HEK293T (cell line): Measurements from ENCODE around the gene PIAS1.

Experiments used
- CTCF ChIA-PET: fragments of 350-600 bp; formaldehyde crosslinking; extraction: SDS; loops from one replicate; lab custom pipeline; 2021; ENCODE audit warnings: antibody characterized with exemption, inconsistent platforms; lab: Yijun Ruan, JAX
- POLR2A ChIA-PET: fragments of 350-600 bp; formaldehyde crosslinking; extraction: SDS; loops from one replicate; lab custom pipeline; 2020; ENCODE audit warnings: antibody characterized with exemption, inconsistent platforms; lab: Yijun Ruan, JAX
- DNase-seq: peaks from one replicate; pipeline ENCODE4 v3.0.0; 2012; ENCODE audit warnings: mixed read lengths; ENCODE audit errors: extremely low spot score
- ARNT ChIP-seq: fragments of 450-650 bp; IDR thresholded peaks from 2 replicates; pipeline ENCODE4 v1.6.1; 2017; ENCODE audit warnings: mild to moderate bottlenecking
- BHLHE40 ChIP-seq: fragments of 450-650 bp; IDR thresholded peaks from 2 replicates; pipeline ENCODE4 v1.6.1; 2016; ENCODE audit warnings: mild to moderate bottlenecking, moderate library complexity, borderline replicate concordance
- CTBP1 ChIP-seq: fragments of 450-650 bp; IDR thresholded peaks from 2 replicates; pipeline ENCODE4 v1.6.1; 2016; ENCODE audit warnings: borderline replicate concordance
- ELF4 ChIP-seq: fragments of 450-650 bp; IDR thresholded peaks from 2 replicates; pipeline ENCODE4 v1.6.1; 2017; ENCODE audit warnings: antibody characterized with exemption
- FOXA1 ChIP-seq: fragments of 450-650 bp; IDR thresholded peaks from 2 replicates; pipeline ENCODE4 v1.6.1; 2016; ENCODE audit warnings: mild to moderate bottlenecking
- FOXK2 ChIP-seq: fragments of 450-650 bp; IDR thresholded peaks from 2 replicates; pipeline ENCODE4 v1.6.1; 2016; ENCODE audit warnings: mild to moderate bottlenecking
- FOXM1 ChIP-seq: fragments of 450-650 bp; IDR thresholded peaks from 2 replicates; pipeline ENCODE4 v1.6.1; 2017; ENCODE audit warnings: mild to moderate bottlenecking, borderline replicate concordance
- HDGF ChIP-seq: fragments of 450-650 bp; IDR thresholded peaks from 2 replicates; pipeline ENCODE4 v1.6.1; 2017; ENCODE audit warnings: antibody characterized with exemption, borderline replicate concordance
- L3MBTL2 ChIP-seq: fragments of 450-650 bp; conservative IDR thresholded peaks from 2 replicates; pipeline ENCODE4 v1.6.1; 2016; ENCODE audit warnings: mild to moderate bottlenecking
- LEF1 ChIP-seq: fragments of 450-650 bp; IDR thresholded peaks from 2 replicates; pipeline ENCODE4 v1.6.1; 2017; ENCODE audit warnings: mild to moderate bottlenecking, borderline replicate concordance
- NFRKB ChIP-seq: fragments of 450-650 bp; IDR thresholded peaks from 2 replicates; pipeline ENCODE4 v1.6.1; 2016; ENCODE audit warnings: mild to moderate bottlenecking, moderate library complexity
- SP1 ChIP-seq: fragments of 450-650 bp; IDR thresholded peaks from 2 replicates; pipeline ENCODE4 v1.6.1; 2017
- SUZ12 ChIP-seq: fragments of 450-650 bp; IDR thresholded peaks from 2 replicates; pipeline ENCODE4 v1.6.1; 2016; ENCODE audit warnings: mild to moderate bottlenecking
- TARDBP ChIP-seq: fragments of 450-650 bp; IDR thresholded peaks from 2 replicates; pipeline ENCODE4 v1.6.1; 2016
- ZNF384 ChIP-seq: fragments of 450-650 bp; IDR thresholded peaks from 2 replicates; pipeline ENCODE4 v1.6.1; 2016
- TF ChIP-seq, protein P1 (sequence below): fragments of 450-650 bp; IDR thresholded peaks from 2 replicates; pipeline ENCODE4 v1.6.1; 2016

PIAS1 gene

DNA sequence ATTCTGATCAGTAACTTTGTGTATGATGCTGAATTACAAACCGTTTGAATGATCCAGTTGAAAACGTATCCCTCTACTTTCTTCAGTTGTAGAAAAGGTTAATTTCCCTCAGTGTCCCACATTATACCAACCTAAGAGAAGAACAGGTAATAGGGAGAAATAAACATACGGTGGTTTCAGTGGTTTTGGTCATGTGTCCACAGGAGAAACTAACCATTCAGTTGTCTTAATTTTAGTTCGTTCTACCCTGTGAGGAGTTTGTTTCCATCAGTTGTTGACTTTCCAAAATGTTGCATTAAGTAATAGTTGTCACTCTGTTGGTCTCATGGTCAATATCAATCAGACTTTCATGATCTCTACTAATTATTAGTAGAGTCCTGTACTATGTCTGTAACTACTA, 135.9 kb downstream of the PIAS1 start:
- CTCF ChIA-PET = no interaction called here

DNA sequence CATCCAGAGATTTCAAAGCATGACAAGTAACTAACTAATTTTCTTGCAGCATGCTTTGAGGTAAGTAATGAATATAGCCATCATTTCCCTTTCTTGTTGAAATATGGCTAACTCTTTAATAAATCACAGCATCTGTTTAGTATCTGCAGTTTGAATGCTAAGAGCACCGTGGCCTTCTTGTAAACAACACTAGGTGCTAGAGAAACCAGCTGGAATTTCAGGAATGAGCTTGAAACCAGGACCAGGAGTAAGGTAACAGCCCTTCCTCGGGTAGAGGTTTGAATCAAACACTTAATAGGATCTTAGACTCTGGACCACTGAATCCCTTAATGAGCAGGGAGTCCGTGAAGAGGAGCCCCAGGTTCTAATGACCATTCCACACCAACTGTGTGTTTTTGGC, 137.4 kb downstream of the PIAS1 start:
- no peak for DNase-seq
- POLR2A ChIA-PET = no interaction called here
- CTCF ChIA-PET = no interaction called here
- TF ChIP-seq L3MBTL2 = no peak
- no peak for TF ChIP-seq ELF4
- TF ChIP-seq HDGF = no peak
- no peak for TF ChIP-seq FOXK2
- TF ChIP-seq, protein P1, sequence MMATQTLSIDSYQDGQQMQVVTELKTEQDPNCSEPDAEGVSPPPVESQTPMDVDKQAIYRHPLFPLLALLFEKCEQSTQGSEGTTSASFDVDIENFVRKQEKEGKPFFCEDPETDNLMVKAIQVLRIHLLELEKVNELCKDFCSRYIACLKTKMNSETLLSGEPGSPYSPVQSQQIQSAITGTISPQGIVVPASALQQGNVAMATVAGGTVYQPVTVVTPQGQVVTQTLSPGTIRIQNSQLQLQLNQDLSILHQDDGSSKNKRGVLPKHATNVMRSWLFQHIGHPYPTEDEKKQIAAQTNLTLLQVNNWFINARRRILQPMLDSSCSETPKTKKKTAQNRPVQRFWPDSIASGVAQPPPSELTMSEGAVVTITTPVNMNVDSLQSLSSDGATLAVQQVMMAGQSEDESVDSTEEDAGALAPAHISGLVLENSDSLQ = no peak
- TF ChIP-seq NFRKB = no peak
- no peak for TF ChIP-seq SP1
- TF ChIP-seq BHLHE40 = no peak
- TF ChIP-seq FOXM1 = no peak
- no peak for TF ChIP-seq TARDBP
- no peak for TF ChIP-seq ARNT
- TF ChIP-seq LEF1 = no peak
- no peak for TF ChIP-seq SUZ12
- TF ChIP-seq ZNF384 = no peak
- no peak for TF ChIP-seq FOXA1

More for the DNA sequence above, 135.9 kb downstream of the PIAS1 start:
- TF ChIP-seq NFRKB (no peak), ZNF384 (no peak), BHLHE40 (no peak), L3MBTL2 (no peak), FOXK2 (no peak)
- no peak for DNase-seq
- POLR2A ChIA-PET = interaction anchor here (0.6 kb wide), 1 partner anchor 397 kb away, joined by 4 read pairs; no protein-coding TSS in a partner anchor

DNA sequence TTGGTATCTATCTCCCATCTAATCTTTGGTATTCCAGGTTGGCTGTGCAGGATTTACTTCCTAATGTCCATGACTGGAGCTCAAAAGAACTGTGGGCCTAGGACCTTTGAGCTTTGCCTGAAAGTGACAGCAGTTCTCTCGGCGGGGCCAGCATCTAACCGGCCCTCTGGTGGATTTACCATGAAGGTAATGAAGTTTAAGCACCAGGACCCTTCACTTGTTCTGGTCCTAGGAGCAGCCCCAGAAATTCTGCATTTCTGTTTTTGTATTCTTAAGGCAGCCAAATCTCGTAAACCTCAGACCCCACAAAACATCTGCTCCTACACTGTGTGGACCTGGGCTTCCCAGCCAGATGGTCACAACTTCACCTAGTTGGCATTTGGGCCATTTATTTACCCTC, 138.0 kb downstream of the PIAS1 start:
- POLR2A ChIA-PET = no interaction called here
- DNase-seq = no peak
- CTCF ChIA-PET = no interaction called here

DNA sequence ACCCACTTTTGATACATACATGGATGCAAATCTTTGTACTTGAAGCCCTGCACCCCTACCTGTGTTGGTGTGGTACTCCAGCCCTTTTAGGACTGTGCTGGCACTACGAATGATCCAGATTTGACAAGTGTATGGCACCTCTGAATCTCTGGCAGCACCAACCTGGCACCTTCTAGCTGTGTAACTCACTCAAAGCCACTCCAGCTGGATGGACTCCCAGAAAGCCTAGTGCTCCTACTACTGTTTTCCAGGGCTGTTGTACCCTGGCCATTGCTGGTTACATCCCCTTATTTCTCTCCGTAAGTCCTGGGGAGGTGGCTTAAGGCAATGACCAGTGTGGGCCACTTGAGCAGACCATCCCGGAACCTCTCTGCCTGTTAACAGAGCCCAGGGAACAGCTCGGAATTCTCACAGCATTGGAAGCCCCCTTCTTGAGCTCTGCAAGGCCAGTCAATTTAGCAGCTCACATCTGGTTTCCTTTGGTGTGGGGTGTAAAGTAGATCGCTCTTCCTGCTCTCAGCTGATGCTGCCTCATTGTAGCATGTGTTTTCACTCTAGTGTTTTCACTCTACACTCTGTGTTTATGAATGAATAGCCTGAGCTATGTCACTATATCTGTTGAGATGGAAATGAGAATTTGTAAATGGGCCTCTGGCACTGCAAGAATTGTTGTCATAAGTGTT, 138.8 kb downstream of the PIAS1 start:
- ChIA-PET POLR2A (no interaction called here), CTCF (interaction anchor here (0.6 to 0.9 kb wide), 2 partner anchors 18 to 340 kb away, joined by 3 to 5 read pairs; no protein-coding TSS in a partner anchor)
- no peak for DNase-seq
- no peak for TF ChIP-seq FOXK2
- TF ChIP-seq ZNF384 = no peak
- TF ChIP-seq, protein P1 = no peak
- no peak for TF ChIP-seq SP1
- no peak for TF ChIP-seq FOXM1
- no peak for TF ChIP-seq SUZ12
- TF ChIP-seq TARDBP = no peak
- no peak for TF ChIP-seq ARNT
- no peak for TF ChIP-seq CTBP1
- no peak for TF ChIP-seq LEF1
- no peak for TF ChIP-seq NFRKB

More for the DNA sequence above, 138.0 kb downstream of the PIAS1 start:
- TF ChIP-seq, protein P1 = no peak
- TF ChIP-seq NFRKB = no peak
- TF ChIP-seq FOXK2 = no peak

DNA sequence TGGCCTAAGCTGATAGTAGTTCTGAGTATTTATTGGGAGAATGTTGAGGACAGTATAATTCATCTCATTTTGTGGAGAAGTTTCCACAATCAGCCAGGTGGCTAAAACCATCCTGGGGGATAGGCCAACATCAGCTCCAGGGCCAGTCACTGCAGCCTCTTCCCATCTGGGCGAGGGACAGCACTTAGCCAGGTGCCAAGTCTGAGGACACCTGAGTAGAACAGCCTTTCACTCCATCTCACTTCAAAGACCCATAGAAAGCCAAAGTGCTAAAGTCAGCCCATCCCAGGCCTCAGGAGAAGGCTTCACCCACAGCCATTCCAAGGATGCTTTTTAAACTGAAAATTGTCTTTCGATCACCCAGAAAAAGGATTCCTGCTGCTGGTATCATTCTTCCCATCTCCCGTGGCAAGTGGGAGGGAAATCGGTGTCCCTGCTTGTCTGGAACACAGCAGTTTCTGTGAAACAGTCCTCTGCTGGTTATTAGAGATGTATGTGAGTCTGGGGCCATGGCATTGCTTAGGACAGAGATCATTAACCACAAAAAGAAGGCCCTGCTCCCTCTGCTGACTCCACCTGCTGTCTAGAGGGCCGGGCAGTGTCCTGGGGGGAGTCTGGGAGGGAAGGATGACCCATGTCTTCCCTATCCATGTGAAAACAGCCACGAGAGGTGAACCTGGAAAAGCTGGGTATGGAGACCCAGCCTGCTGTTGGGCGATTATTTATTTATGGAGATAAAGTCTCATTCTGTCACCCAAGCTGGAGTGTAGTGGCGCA, 141.4 kb downstream of the PIAS1 start:
- ChIA-PET POLR2A (interaction anchor here (0.6 to 0.7 kb wide), 2 partner anchors 16 to 227 kb away, joined by 3 read pairs; no protein-coding TSS in a partner anchor), CTCF (interaction anchor here (0.5 to 1.1 kb wide), 12 partner anchors 9 to 1177 kb away, joined by 3 to 12 read pairs (median 4); no protein-coding TSS in a partner anchor)
- no peak for DNase-seq
- TF ChIP-seq TARDBP = no peak
- TF ChIP-seq FOXK2 = no peak
- TF ChIP-seq ARNT = no peak

DNA sequence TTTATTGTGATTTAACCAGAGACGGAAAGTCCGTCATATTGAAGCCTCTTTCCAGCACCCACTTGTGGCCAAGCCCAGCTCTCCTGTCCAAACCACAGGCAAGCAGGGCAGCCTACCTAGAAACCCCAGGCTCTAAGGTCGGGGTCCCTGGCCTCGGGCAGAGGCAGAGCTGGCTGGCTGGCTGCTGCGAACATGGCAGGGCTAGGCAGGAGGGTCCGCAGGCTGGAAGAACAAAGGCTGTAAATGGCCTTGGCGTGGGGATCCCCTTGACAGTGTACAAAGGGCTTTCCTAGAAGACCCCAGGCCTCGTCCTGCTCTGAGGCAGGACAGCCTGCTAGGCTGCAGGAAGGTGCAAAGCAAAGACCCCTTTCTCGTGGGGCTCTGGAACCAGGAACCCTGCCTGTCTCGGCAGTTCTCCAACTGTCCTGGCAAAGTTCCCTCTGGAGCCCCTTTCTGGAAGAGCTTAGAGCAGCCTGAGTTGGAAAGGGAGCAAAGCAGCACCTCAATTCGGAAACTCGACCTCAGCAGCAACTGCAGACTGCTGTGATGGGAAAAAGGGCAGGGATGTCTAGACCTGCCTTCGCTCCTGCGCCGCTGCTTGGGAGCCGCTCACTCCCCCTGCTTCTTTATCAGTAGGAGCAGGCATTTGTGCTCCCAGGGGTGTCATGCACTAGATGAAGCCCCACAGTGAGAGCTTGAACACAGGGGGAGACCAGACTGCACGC, 142.5 kb downstream of the PIAS1 start:
- ChIA-PET POLR2A (no interaction called here), CTCF (interaction anchor here (0.9 kb wide), 1 partner anchor 110 kb away, joined by 3 read pairs; no protein-coding TSS in a partner anchor)
- DNase-seq = no peak
- no peak for TF ChIP-seq ARNT
- TF ChIP-seq FOXA1 = no peak
- no peak for TF ChIP-seq SP1
- TF ChIP-seq ELF4 = no peak
- TF ChIP-seq ZNF384 = no peak
- no peak for TF ChIP-seq FOXK2
- TF ChIP-seq BHLHE40 = no peak
- TF ChIP-seq TARDBP = no peak
